COR-L47 (cell line): ENCODE data around the gene DMRT3.

Experiments
- DNase-seq: peaks from one replicate; lab custom pipeline; 2025; lab: John Stamatoyannopoulos, UW

Gene DMRT3, protein sequence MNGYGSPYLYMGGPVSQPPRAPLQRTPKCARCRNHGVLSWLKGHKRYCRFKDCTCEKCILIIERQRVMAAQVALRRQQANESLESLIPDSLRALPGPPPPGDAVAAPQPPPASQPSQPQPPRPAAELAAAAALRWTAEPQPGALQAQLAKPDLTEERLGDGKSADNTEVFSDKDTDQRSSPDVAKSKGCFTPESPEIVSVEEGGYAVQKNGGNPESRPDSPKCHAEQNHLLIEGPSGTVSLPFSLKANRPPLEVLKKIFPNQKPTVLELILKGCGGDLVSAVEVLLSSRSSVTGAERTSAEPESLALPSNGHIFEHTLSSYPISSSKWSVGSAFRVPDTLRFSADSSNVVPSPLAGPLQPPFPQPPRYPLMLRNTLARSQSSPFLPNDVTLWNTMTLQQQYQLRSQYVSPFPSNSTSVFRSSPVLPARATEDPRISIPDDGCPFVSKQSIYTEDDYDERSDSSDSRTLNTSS

DNA sequence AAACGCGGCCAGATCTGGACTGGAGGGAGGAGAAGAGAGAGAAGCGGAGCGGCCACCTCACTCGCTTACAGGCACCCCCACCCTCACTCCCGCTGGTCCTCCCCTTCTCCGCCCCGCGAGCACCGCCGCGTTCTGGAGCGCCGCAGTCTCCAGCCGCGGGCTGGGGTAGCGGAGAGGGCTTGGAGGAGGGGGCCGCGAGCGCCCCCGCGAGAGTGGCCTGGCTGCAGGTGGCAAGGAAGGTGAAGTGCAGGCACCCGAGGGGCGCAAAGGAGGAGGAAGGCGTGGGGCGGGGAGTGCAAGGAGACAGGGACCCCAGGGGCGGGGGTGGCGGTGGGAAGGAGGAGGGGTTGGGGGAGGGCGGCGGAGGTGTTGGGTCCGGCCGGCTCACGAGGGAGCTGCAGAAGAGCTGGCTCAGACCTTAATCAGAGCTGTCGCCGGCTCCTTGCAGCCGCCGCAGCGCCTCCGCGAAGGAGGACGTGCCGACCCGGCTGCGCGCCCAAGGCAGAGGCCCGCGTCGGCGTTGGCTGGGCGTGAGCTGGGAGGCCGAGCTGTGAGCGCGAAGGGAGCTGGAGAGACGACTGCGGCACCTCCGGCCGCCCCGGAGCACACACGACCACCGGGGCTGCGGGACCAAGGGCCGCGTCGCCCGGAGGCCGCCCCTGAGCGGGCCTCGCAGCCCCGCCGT, at the start of gene DMRT3:
Gene DMRT3, plus strand, starts transcription at position 398 of the 685 bp plus-strand sequence. CDS start 347 bp downstream, outside the sequence.
- DNase-seq: no peak

DNA sequence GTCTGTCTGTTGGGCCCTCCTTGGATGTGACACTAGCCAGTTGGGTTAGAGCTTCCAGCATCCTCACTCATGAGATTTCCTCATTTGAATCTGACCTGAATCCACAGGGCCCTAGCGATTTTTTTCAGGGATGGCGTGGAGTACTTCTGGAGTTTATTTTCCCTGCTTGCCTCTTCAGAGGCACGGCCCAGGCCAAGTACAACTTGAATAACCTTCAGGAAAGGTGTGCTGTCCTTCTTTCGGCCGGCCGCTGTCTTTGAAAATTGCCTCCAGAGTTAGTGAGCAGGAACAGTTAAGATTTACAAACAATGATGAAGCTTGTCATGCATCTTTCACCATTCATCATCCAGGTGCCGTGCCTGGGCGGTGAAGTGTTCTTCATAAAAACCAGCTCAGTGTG, 49.5 kb upstream of the DMRT3 start:
- DNase-seq: no peak

DNA sequence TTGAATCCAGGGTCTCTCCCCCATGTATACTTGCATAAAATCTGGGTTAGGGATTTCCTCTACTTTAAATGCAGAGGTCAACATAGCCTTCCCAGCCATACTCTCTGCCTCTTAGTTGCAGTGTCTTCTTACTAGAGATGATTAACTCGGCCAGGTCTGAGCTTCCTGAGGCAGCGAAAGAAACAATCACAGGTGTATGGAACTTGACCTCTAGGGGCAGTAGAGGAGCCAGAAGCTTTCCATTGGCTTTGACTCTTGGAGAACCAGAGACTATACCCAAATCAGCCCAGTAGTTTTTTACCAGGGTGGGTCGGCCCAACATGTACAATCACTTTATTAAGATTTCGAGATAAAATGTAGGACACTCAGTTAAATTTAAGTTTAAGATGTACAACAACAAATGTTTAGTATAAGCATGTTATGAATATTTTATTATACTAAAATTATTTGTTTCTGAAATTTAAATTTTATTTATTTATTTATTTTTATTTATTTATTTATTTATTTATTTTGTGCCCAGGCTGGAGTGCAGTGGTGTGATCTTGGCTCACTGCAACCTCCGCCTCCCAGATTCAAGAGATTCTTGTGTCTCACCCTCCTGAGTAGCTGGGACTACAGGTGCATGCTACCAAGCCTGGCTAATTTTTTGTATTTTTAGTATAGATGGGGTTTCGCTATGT, 48.0 kb upstream of the DMRT3 start:
- DNase-seq: no peak

DNA sequence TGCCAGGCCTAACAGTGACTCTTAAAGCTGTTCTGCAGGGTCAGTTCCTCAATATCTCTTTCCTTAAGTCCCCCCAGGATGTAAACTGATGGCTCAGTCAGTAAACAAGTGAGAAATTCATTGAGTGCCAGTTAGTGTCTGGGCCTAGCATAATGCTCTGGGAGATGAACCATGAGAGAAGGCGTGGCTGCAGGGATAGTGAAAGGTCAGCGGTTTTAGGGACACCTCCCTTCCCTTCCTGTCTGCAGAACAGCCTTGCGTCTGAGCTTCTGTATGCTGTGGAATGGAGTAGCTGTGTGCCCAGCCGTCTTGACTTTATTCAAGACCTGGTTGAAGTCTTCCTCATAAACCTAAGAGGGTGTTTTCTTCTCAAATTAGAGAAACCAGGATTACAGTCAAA, 46.7 kb upstream of the DMRT3 start:
- no peak for DNase-seq

DNA sequence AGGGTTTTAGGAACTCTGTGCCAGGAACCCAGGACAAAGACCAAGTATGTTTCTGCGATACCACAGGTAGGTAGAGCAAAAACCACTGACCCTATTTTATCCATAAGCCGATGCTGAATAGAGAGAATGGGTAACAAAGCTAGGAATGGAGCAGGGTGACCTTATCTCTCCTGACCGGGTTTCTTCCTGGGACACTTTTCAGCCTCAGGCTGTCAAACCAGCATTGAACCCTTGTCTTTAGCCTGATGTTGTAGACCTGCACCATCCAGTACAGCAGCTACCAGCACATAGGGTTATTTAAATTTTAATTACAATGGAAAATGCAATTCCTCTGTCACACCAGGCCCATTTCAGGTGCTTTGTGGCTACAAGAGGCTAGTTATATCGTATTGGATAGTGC, 43.1 kb upstream of the DMRT3 start:
- no peak for DNase-seq

DNA sequence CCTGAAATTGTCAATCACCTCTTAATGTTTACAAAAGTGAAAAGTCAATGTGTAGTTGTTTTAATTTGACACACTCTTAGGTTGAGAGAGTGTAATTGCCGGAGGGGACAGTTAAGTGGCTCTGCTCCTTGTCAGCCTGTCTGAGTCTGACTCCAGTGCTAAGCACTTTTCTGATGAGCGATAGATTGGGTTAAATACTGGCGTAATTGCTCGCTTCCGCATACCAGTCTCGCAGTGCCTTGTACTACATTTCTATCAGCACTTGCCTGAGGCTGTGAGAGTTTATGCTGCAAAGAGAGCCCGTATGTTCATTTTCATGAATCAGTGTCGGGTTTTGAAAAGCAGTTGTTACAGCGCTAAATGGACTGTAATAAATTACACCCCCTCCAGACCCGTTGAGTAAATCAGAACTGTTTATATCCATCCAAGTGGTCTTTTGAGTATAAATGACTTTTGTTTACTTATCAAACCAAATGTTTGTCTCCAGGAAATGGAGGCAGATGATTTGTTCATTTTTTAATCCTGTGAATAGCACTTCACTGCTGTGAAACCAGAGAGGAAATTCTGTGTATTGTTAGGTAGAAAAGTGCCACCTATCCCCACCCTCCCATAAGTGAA, 41.0 kb upstream of the DMRT3 start:
- no peak for DNase-seq

DNA sequence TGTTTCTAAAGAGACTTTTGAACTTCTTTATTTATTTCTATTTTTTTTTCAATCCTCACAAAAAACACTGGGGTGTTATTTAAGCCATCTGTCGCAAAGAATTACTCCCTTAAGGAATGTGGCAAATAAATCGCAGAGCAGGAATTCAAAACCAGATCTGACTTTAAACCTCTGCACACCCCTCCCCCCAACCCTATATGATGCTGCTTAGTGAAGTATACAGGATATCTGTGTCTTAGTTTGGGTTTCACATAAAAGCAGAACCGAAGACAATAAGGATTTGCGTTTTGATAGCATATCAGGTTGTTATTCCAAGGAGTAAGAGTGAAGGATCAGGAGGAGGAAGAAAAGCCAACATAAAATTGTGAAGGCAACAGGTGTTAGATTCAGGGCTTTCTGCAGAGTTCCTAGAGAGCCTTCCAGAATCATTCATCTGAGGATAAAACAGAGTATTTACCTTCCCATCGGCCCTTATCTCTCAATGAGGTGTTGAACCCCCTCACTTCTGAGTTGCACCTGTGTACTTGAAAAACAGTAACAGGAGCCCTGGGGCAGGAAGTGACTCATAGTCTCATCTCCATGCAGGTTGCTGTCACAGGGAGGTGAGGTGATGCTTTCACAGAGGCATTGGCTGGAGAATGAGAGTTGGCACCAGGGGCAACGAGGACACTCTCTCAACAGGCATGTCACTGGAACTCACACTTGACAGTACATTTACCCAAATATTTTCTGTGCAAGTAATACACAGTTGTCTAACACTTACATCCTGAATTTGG, 33.5 kb upstream of the DMRT3 start:
- no peak for DNase-seq

DNA sequence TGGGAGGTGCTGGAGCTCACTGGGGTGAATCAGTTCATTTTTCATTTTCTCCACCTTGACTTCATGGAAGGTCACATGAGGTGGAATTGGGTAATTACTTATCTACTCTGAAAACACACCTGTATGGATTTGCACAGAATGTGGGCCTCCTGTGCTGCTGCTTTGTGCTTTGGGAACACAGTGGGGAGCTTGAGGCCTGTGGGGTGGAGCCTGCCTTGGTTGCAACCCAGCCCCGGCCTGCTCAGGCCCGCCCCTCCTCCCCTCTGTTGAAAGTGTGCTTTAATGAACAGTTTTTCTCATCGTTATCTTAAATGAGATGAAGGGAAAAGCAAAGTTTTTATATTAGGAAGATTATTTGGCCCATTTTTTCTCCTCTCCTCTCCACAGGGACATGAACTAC, 28.5 kb upstream of the DMRT3 start:
- DNase-seq: no peak

DNA sequence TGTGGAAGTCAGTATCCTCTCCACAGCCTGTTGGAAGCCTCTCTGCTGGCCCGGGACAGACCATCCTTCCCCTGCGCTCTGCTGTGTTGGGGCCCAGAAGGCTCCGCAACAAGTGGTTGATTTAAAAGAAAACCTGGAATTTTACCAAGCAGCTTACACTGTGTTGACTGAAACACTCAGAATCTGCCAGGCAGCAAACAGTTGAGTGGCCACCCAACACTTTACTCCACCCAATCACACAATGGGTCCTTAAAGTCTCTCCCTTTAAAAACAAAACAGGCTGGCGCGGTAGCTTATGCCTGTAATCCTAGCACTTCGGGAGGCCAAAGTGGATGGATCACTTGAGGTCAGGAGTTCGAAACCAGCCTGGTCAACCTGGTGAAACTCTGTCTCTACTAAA, 28.0 kb upstream of the DMRT3 start:
- DNase-seq: no peak

DNA sequence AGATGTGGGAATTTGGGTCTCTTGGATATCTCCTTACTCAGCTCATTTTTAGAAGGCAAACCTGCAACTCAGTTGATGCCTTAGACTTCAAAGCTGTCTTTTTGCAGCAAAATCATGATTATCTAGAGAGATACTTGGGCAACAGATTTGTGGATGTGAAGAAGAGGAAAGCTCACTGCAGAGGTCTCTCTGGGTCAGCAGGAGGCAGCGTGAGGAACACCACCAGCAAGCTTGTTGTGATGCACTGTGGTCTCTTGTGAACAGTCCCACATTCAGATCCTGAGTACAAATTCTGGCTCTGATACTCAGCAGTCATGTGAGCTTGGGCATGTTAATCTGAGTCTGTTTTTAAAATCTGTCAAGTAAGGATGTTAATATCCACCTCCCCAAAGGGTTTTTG, 26.3 kb upstream of the DMRT3 start:
- no peak for DNase-seq

DNA sequence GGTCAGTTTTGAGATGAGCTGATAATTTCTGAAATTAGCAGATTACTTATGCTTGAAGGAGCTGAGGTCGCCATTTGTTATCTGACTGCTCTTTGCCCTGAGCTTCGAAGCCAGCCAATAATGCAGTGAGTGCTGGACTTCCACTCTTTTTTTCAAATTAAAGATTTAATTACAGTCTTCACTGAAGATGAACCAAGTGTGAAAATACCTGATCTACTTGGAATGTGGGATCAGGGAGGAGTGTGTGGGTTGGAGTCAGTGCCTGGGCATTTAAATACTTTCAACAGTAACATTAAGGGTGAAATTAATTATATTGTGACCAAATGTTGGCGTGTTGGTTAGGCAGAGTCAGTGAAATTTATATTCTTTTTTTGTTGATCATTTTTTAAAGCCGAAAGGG, 23.9 kb upstream of the DMRT3 start:
- DNase-seq: no peak

DNA sequence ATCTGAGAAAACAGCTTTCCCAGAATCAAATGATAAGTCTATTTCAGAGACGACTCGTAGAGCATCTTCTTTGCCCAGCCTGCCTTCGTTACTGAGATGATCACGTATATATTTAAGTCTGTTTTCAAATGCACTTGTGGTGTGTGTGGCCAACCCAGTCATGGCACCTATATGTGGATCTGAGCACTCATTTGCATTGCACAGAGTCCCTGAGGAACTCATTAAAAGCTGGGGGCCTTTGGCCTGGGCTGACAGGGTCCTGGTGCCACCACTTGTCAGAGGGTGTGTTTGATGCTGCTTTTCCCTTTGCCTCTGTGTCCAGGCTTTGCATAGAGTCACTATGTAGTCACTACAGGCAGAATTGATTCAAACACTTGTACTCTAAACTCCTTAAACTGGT, 17.4 kb upstream of the DMRT3 start:
- no peak for DNase-seq

DNA sequence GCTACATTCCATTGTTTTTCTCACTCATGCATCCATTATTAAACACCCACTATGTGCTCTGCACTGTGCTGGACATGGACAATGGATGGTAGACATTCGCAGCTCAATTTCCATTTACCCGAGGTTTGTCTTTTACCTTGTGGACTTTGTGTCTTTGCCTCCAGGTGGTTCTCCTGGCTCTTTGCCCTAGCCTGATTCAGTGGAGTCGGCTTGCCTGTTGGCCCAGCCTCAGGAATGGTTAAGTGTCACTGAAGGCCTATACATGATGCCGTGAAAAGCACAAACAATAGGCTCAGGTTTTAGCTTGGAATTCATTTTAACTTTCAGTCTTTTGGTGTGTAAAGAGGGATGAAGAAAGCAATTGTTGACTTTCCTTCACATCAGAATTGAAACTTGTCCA, 16.5 kb upstream of the DMRT3 start:
- DNase-seq: no peak

DNA sequence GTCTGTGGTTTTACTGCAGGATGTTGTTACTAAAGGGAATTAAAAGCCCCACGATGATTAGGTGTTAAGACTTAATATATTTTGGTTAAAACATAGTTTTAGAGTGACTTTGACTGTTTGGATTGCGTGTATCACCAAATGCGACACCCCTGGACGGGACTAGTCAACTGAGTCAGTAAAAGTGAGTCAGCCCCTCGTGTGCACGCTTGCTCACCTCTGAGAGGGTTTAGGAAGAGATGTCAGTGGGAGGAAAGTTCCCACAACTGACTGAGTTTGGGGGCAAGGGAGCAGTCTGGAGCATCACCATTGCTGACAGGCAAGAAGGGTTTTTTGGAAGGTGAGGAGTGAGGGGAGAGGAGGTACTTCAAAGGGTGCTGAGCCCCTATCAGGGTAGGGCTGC, 14.4 kb upstream of the DMRT3 start:
- no peak for DNase-seq

DNA sequence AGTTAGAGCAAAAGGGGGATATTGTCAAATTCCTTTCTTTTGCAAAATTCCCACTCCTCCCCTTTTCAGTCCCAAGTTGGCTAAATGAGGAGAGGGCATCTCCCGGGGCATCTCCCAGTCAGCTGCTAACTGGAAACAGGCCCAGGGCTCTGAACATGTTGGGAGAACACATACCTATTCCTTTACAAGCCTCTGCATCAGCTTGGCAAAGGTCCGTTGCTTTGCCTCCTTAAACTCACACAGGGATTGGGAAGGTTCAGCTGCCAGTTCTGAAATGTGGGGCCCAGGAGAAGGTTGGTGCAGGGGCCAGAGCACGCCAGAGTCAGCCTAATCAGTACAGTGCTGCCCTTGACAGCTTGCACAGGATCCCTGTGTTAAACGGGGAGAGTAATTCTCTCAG, 11.0 kb upstream of the DMRT3 start:
- DNase-seq: no peak

DNA sequence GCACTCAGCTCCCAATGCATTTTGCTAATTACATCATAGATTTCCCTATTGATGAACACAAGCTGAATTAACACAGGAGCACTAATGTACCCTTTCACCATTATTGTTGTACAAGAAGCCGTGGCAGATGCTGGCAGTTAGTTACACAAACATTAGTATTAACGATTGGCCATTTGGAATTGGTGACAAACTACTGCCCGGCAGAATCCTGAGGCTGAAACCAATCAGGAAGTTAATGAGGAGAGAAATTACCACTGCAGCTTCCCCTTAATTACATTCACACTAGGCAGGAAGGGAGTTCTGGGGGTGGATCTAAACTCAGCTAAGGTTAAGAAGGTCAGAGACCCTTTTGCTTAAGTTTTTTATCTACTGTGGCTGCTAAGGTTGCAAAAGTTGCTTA, 9.6 kb upstream of the DMRT3 start:
- DNase-seq: no peak

DNA sequence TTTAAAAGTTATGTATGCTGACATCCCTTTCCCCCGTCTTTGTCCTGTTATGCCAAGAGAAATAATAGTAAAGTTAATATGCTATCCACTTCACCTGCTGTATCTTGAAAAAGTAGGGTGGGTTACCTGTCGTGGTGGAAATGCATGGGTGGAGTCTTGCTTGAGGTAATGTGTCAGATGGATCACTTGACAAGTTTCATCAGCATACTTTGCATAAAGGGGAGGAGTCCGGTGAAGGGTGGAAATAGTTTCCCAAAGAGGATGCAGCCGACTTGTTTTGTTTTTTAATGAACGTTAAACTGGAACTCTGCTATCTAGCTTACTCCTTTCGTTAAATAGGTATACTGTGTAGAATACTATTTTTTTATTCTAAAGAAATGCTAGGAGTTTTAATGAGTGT, 9.0 kb upstream of the DMRT3 start:
- DNase-seq: no peak

DNA sequence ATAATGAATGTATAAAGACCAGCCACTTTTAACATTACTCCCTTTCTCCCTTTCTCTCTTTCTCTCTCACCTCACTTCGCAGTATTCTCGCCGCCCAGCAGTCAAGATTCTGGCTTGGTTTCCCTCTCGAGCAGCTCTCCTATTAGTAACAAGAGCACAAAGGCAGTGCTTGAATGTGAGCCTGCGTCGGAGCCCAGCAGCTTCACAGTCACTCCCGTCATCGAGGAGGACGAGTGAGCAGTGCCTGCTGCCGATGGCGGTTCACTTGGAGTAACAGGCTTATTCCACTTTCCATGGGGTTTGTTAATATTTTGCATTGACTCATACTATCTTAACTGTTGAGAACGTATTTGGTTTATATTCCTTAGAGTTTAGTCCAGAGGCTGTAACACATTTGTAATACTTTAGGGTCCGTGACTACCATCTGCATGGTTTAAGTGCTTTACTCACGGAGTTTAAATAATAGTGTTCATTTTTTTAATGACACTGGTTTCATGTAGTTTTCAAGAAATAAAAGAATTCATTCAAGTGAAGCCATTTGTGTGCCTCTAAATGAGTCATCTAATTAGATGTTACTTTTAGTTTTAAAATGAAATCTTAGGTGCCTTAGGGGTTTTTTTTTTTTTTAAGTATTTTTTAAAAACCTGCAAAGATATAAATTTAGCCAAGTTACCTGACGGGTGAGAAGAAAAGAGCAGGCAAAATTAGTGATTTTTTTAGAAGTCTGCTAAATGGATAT, 8.4 kb upstream of the DMRT3 start:
- no peak for DNase-seq

DNA sequence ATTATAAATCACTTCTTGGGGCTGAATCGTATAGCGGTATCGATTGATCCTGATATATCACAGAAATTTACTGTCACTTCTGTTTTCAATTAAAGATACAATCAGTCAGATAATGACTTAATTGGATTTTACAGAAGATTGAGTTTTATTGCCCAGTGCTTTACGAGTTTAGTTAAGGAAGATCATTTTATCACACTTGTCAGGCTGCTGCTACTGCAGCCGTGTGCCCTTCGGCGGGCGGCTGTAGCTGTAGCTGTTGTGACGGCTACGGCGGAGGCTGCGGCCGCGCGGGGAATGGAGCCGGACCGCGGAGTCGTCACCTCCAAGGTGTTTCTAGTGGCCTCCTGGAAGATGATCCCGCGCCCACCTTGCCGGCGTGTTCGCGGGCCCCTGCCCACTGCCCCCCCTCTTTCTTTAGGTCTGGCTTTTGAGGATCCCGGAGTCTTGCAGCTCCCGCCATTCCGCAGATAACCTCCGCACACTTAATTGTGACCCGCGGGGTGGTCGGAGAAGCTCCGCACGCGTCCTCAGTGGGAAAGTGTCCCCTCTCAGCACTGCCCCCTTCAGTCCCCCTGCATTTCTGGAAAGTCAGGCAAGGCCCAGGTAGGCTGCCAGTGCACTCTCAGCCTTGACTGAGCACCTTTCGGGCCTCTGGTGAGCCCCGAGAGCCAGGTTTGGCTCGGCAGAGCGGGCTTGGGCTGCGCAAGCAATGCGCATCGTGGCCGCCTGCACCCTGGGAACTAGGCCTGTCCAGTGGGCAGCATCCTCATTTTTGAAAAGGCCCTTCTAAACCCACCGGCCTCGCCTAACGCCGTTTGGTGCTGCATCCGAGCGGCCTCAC, 6.9 kb upstream of the DMRT3 start:
- DNase-seq: no peak
